NCI-H2107 treated with DMSO at 0.1 percent for 48 hours (cell line): ENCODE results near the gene VPS37B.

ENCODE experiments used
- DNase-seq: peaks from one replicate; lab custom pipeline; 2025; ENCODE audit not compliant: unreplicated experiment; lab: John Stamatoyannopoulos, UW

VPS37B gene

GRCh38 chr12:122820138-122820537 is 75.8 kb downstream of the VPS37B start:
- no peak for DNase-seq

- DNase-seq = no peak
These were observed 76.6 kb downstream of the VPS37B start for GRCh38 chr12:122819209-122819785.
